GM21515 (cell line): ENCODE results near the gene GRAMD1A.
"Not testable (repeated sequence)": the region's sequence is repeated elsewhere in the genome, so short reads cannot be mapped to it uniquely, and the experiment has no call there.

ENCODE experiments used
- ATAC-seq: cut with Tn5 transposase; IDR thresholded peaks from one replicate; pipeline ENCODE4 v1.9.1; 2021; ENCODE audit not compliant: unreplicated experiment

GRAMD1A gene

DNA sequence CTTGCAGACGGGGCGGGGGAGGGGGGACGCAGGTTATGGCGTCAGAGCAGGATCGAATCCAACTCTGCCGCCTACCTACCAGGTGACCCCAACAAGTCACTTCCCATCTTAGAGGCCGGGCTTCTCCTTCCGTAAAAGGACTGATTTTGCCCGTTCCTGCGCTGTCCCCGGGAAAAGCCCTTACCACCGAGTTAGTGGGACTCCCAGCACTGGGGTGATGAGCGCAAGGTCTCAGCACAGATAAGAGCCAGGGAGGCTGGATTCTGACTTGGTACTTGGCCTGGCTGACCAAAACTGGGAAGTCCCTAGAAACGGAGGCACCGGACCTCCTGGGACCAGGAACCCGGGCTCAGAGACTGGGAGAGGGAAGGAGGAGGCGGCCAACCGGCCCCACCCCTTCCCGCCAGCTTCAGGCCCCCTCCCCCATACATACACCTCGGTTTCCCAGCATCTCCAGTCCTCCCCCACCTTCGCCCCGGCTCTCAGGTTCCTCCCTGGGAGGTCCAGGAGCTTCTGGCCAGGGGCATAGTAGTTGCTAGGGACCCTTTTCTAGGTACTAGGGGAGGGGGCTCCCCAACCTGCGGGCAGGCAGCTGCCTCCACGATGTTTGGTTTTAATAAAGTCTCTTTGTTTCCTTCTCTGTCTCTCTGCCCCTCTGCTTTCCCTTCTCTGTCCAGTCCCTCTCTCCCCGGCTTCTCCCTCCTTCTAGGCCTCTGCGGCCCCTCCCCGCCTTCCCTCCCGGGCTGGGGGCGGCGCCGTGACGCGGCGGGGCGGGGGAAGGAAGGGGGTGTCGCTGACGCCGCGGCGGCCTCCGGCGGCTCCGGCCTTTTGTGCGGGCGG is at the start of gene GRAMD1A:
GRAMD1A (plus strand) TSS at position 826 of the 840 bp plus-strand sequence. CDS start 156 bp downstream, outside the sequence.
- ATAC-seq = peak; percentile 51

DNA sequence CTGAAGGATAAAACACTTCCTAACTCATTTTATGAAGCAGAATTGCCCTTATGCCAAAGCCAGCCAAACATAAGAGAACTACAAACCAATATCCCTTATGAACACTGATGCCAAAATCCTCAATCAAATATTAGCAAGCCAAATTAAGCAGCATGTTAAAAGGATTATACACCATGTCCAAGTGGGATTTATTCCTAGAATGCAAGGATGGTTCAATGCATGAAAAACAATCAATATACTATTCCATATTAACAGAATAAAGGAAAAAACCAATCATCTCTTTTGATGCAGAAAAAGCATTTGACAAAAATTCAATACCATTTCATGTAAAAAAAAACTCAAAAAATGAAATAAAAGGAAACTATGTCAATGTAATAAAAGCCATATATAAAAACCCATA is 47.0 kb upstream of the GRAMD1A start:
- ATAC-seq = no peak

DNA sequence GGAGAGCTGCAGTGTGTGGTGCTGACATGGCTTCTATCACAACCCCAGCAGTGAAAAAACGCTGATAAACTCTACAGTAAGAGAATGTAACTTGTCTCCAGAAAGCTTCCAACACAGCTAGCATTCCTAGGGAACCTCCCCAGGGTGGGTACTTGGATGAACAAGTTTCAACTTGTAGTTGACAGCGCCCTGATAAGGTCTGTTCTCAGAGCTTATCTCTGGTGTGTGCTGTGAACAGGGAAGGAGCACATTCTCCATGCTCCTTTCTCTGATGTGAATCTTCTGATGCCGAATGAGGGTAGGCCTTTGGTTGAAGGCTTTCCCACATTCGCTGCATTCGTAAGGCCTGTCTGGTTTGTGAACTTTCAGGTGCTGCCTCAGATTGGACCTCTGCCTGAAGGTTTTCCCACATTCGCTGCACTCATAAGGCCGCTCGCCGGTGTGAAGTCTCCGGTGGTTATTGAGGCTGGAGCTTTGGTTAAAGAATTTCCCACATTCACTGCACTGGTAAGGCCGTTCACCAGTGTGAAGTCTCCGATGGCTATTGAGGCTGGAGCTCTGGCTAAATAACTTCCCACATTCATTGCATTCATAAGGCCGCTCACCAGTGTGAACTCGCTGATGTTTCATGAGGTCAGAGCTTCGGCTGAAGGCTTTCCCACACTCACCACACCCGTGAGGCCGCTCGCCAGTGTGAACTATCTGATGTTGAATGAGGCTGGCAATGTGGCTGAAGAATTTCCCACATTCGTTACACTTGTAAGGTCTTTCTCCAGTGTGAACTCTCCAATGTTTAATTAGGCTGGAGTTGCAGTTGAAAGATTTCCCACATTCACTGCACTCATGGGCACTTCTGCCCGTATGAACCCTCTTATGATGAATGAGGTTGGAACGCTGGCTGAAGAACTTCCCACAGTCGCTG is 42.0 kb upstream of the GRAMD1A start:
- no peak for ATAC-seq

DNA sequence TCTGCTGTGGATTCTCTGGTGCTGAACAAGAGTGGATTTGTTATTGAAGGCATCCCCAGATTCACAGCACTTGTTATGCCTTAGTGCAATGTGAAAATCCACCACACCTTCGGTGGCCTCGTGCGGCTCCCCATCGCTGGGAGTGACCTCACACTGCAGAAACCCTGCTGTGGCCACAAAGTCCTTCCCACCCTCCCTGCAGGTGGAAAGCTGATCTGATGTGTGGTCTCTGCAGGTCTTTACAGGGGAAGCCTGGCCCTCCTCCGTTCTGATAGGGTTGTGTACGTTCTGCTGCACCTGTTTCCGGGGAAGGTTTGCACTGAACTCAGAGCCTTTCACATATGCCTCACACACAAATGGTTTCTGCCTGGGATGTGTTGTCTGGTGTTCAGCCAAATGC is 41.1 kb upstream of the GRAMD1A start:
- ATAC-seq = no peak

DNA sequence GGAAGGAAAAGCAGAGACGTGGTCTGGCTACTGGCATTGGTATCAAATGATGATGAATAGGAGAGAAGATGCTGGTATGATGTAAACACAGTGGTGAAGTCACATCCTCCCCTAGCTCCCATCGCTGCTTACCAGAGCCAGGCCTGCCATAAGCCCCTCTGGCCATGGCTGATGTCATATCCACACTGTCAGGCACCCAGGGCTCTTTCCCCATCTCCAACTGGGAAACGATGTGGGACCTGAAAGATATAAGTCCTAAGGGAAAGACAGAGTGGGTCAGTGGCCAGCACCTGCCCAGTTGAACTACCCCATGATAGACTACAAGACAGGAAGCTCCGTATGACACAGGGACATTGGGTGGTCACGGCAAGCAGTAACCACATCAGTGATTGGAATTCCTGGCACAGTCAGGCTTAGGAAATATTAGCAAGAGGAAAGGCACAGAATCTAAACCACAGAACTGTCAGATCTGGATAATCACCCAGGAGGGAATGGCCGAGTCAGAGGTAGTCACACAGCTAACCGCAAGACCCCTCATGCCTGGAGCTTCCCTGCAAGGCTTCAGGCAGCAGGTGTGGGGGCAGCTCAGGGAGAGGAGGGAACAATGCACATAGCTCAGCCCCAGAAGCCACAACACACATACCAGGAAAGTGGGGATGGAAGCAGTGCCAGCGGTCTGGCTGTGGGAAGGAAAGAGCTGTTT is 39.9 kb upstream of the GRAMD1A start:
- no peak for ATAC-seq

DNA sequence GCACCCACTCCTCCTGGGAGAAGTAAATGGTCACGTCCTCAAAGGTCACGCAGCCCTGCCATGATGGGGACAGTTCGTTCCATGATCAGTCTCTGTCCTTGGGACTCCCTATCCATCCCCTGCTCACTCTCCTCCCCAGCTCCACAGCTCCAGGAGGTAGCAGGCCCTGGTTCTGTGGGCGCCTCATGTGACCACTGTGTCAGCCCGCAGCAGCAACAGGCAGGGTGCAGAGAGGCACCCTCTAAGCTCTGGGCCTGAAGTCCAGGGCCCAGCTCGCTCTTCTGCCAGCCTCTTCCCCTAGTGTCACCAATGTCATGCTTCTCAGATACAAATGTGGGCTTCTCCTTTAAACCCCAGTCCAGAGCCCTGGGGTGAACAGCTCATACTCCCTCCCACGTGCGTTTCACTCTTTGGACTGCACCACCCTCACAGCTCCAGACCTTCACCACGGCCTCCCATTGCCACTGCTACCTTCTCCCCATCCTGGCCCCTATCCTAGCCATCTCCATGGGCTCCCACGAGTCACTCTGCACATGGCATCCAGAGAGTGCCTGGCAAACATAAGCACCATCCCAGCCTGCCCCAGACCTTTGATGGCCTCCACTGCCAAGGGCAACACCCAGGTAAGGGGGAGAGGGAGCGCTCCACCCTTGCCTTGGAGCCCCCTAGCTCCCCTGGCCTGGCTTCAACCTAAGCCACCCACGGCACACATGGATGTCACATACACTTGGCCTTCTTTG is 39.0 kb upstream of the GRAMD1A start:
- ATAC-seq = no peak

DNA sequence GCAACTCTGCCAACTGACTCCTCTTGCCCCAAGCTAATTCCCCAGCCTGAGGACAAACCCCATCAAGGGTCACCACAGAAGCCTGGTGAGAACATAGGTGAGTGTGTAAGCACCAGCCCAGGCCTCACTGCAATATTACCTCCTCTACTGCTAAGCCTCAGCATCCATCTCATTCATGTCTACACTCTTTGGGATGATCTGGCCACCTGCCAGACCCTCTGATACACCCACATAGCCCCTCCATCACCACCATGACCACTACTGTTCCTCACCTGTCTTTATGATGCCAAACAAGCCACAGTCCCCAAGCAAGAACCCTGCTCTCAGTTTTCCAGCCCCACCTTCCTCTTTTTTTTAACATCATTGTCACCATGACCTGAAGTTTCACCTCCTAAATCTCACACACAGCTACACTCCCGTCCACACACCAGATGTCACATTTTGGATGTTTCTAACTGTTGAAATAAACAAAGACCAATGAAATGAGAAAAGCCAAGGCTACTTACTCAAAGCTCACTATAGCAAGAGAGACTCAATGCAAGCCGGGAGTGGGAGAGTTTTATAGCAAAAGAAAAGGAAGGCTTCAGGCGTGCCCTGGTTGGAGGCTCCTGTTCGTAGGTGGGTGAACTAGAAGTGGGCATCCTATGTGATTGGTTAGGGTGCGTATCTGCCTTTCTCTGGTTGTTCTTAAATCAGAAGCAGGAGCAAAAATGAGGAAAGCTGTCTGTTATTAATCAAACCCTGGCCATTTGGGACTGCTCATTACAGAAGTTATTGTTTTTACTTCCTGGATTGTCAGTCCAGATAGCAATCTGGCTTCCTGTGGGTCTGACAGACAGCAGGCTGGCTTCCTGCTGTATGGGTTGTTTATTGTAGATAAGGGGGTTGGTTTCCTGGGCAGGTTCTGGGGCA is 38.1 kb upstream of the GRAMD1A start:
- no peak for ATAC-seq

DNA sequence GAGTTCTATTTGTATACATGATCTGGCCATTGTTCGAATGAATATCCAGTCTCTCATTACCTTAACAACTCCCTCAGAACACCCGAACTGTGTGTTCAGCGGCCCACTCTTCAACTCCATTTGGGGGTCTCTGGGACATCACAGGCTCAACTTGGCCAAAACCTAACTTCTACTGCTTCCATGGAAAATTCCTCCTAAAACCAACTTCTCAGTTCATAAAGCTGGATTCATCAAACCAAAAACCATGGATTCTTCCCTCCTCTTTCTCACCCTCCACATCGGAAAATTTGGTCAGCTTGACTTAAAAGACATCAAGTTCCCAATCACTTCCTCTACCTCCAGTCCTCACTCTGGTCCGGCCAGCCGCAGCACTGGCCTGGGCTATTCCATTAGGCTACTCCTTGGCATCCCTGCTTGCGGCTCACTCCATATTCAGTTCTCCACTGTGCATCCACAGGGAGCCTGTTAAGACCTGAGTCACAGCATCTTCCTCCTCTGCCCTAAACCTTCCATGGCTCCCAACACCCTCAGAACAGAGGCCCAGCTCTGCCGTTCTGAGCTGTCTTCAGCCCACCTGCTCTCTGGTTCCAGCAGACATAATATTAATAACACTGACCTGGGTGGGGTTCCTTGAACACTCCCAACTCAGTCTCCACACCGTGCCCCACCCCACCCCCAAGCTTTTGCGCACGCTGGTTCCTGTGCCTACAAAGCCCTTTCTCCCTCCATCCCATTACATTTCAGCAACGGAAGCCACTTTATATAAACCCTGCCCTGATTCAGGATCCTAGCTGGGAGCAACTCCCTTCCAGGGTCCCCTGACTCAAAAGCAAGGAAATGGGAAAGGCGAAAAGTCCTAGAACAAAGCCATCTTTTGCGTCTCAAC is 37.2 kb upstream of the GRAMD1A start:
- ATAC-seq = no peak

DNA sequence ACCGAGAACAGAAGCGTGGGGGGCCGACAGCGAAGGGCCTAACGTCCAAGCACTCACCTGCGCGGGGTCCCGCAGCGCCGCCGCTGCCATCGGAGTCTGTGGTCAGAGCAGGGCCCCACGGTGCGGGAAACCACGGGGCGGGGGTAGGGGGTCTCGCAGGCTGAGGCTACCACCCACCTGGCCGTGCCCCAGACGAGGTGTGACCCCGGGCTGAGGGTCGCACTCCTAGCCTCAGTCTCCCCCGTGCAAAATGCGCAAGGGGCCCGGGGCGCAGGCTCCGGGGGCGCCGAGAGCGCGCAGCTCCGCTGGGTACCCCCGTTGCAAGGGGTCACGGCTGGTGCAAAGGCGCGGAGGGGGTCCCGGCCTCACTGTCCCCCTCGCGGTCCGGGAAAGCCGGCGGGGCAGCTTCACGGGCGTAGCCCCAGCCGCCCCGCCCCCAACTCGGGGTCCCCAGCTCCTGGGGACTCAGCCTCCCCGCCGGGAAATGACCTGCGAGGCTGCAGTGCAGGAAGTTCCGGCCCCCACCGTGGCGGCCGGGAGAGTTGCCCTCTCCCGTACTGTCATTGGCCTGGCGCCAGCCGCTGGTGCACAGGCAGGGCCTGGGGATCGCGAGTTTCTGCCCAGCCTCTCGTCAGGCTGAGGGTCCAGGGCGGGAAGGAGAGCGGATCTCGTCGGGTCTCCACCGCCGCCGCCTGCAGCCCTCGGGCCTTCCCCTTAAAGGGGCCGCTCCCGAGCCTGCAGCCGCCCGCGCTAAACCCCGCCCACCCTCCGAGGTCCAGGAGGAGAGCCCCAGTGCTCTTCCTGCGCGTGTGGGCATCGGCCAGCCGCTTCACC is 36.3 kb upstream of the GRAMD1A start, which contains the start of gene ZNF792:
ZNF792 (minus strand) TSS at position 657 of the 834 bp plus-strand sequence; CDS start at position 90, 567 bp downstream.
- ATAC-seq = peak; percentile 76

DNA sequence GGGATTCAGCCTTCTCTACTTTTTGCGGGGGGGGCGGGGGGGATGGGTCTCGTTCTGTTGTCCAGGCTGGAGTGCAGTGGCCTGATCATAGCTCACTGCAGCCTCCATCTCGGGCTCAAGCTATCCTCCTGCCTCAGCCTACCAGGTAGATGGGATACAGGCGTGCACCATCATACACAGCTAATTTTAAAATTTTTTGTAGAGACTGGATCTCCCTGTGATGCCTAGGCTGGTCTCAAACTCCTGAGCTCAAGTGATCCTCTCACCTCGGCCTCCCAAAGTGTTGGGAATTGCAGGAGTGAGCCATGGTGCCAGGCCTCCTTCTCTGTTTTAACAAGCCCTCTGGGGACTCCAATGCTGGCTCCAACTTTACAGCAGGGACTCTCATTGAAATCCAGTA is 35.5 kb upstream of the GRAMD1A start:
- no peak for ATAC-seq

DNA sequence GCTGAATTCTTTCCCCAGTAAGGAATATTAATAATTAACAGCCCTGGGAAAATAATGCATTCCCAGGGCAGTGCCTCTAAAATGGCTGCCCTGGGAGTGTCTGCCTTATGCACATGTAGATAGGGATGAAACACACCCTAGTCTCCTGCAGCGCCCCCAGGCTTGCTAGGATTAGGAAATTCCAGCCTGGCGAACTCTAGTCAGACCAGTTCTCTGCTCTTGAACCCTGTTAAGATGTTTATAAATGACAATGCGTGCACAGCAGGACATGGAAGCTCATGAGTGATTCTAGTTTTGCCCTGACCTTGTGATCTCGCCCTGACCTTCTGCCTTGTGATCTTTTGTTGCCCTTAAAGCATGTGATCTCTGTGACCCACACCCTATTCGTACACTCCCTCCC is 34.6 kb upstream of the GRAMD1A start:
- not testable (repeated sequence) for ATAC-seq

DNA sequence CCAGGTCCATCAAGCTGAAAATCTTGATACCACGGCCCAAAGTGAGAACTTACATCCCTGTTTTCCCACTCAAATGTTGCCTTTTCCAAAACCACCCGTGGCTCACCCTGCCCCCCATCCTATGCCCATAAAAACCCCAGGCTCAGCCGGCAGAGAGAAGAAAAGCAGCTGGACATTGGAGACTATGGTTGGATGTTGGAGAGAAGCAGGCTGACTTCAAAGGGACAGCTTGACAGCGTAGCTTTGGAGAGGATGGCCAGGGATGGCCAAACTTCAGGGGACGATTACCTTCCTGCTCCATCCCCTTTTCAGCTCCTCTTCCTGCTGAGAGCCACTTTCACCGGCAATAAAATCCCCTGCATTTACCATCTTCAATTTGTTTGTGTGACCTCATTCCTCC is 32.6 kb upstream of the GRAMD1A start:
- no peak for ATAC-seq

DNA sequence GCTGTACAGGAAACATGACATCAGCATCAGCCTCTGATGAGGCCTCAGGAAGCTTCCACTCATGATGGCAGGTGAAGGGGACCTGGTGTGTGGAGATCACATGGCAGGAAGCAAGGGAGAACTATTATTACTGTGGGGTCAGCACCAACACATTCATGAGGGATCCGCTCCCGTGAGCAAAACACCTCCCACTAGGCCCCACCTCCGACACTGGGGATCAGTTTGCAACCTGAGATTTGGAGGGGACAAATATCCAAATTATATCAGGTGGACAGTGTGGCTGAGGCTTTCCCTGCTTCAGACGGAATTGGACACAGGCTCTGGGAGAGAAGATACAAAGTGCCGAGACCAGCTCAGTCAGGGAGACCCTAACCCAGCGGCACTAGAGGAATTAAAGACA is 30.4 kb upstream of the GRAMD1A start:
- no peak for ATAC-seq

DNA sequence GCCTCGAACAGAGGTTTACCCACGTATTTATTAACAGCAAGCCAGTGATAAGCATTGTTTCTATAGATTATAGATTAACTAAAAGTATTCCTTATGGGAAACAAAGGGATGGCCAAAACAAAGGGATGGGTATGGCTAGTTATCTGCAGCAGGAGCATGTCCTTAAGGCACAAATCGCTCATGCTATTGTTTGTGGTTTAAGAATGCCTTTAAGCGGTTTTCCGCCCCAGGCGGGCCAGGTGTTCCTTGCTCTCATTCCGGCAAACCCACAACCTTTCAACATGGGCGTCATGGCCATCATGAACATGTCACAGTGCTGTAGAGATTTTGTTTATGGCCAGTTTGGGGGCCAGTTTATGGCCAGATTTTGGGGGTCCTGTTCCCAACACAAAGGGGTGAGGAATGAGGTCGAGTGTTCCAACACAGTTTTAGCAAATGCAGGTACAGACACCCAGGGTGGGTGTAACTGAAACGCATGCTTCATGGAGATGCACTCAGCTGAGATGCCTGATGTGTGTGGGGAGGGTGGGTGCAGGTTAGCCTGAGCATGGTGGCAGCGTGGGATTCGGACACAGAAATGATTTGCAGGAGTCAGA is 29.8 kb upstream of the GRAMD1A start:
- ATAC-seq = not testable (repeated sequence)

DNA sequence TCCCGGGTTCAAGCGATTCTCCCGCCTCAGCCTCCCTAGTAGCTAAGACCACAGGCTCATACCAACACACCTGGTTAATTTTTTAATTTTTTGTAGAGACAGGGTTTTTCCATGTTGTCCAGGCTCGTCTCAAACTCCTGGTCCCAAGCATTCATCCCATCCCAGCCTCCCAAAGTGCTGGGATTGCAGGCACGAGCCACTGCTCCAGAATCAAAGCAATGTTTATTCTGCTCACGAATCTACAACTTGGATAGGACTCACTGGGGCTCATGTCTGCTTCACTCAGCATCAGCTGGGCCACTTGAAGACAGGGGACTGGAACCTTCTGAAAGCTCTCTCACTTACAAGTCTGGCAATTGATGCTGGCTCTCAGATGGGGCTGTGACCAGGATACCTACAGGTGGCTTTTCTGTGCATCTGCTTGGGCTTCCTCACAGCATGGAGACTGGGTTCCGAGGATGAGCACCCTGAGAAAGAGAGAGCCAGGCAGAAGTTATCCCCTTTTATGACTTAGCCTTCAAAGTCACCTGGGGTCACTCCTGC is 27.9 kb upstream of the GRAMD1A start:
- ATAC-seq = no peak

DNA sequence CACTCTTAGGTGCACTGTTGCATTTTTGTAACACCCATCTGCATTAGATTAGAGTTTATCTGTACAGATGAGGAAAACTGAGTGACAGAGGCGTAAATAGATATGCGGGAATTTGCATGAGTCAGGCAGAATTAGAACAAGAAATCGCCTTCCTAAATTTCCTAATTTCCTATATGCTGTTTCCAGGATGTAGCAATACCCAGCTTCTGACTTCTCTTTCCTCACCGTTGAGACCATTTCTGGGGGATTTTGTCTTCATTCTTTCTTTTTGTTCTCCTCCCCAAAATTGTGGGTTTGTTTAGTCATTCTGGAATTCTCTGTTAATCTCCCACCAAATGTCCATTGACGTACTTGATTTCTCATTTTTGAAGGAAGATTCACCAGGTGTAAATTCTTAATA is 25.5 kb upstream of the GRAMD1A start:
- ATAC-seq = no peak

DNA sequence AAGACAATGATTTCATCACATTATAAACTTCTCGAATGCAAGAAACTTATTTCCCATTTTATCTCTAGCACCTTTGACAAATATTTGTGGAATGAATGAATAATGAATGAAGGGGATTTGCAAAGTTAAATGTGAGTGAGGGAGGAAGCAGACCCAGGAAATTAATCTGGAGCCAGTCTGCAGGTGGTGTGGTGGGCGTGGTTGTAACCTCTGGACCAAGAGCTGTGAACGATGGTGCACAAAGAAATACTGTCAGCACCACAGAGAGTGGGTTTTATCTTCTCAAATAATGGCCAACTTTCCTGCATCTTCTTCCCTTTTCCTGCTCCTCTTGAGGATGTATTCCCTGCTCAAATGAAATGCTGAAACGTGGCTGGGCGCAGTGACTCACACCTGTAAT is 25.1 kb upstream of the GRAMD1A start:
- ATAC-seq = no peak
